Stimulated activated CD8-positive, alpha-beta memory T cell treated with anti-CD3 and anti-CD28 coated beads, Interleukin-12 subunit alpha, Interleukin-12 subunit beta, amount 100 ng/mL, for 24 hours (primary cell): ENCODE results near the gene MLYCD.

Experiments
- DNase-seq: peaks from one replicate; pipeline ENCODE4 v3.0.0-alpha.2; 2020; ENCODE audit errors: extremely low read depth

Gene MLYCD

GRCh38 chr16:83970430-83970815, 71.5 kb downstream of the MLYCD start:
- no peak for DNase-seq

DNA sequence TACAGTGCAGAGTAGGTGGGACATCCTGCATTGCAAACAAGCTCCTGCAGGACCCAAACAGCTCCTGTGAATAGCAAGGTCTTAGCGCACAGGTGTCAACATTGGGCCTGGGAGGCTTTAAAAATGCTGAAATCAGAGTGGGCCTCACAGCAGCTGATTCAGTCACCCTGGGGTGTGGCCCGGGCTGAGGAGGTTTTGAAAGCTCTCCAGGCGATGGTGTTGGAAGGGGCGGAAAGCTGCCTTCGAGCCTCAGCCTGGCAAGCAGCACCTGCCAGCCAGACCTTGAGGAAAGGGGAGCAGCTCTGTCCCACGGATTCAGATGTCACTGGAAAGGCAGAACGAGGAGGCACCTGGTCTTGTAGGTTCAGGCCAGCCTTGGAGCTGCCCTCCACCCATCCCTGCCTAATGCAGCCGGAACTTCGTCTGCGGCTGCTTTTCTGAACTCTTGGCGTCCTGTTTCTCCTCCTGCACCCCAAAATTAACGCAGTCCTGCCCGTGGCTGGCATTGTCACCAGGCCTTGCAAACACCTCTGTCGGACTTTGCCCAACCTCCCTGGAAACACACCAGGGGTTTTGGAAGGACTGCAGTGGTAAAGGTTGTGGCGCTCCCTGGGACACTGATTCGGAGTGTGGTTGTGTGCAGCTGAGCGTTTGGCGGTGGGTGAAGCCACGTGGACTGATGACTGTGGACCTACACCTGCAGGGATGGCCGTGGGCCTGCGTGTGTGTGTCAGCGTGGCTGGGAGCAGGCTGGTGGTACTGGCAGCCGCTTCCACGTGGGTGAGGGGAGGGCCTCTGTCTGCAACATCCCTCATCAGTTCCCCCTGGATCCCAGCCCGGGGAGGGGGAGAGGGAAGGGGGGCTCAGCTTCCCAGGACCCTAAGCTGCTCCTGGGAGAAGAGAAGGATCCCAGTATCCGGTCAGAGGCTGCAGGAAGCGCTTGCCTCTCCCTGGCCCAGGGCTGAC, 72.5 kb downstream of the MLYCD start:
- DNase-seq = no peak

DNA sequence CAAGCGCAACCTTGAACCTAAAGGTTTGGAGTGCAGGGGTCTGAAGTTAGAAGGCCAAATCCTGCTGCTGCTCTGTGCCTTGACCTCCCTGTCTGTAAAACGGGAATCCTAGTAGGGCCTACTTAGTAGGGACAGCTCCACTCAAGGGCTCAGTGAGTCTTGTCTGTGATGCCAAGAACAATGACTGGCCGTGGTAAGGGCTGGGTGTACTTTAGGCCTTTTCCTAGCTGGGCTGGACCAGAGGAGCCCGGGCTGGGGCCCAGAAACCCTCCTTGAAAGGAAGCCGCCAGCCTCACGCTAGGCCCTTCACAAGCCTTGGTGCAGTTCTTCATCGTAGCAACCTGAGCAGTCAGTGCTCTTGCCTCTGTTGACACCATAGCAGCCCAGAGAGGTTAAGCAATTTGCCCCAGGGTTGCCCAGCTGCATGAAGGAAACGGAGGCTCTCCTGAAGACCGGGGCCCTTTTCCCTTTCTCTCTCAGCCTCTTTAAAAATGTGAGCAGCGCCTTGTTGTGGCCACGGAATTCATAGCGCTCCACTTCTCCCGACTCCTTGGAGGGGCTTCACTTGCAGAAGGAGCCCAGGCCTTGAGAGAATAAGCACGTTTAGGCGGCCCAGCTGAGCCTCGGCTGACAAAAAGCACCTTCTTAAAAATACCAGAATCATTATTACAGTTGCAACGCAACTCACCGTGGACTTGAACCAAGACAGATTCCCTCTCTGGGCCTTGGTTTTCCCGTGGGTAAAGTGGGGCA, 73.5 kb downstream of the MLYCD start:
- no peak for DNase-seq

DNA sequence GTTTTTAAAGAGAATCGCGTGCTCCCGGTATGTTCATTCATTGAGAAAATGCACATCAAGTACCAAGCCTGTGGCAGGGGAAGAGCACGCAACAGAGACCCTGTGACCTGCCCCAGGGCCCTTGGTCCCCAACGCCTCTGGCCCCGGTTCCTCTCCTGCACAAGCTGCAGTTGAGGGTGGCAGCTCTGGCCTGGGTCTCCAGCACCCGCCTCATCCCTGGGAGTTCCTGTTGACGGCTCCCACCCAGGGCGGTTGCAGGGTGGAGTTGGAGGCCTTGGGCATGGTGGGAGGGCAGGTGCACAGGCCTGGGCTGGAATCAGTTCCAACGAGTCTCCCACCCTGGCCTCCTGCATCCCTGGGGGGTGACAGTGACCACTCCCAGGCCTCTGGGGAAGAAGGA, 74.2 kb downstream of the MLYCD start:
- no peak for DNase-seq

DNA sequence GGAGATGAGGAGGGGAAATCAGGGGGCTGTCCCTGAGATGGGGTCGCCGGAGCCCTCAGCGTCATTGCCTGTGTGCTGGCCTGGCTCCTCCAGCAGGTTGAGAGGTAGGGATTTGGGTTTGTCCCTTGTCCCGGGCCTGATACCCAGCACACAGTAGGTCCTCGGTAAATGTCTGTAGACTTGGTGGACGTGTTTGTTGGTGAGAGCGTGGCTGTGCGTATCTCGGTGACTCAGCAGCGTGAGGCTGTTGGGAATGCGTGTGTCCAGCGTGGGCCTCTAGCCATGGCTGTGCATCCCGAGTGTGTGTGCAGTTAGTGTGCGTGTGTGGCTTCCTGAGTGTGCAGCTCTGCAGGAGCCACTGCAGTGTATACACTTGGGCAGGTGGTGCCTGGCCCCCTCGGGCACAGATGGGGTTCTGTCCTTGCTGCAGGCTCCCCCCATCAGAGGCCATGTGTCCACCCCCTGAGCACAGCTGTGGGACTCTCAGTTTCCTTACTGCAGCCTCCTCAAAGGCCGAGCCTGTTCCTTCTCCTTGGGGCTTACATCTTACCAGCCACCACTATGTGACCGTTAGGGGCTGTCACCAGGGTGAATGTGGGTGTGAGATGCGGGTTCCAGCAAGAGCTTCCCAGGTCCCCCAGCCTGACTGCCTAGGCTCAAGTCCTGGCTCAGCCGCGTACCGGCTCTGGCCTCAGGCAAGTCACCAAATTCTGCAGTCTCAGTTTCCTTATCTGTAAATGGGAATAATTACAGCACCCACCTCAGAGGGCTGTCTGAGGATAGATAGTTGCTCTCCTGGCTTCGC, 74.9 kb downstream of the MLYCD start:
- no peak for DNase-seq

- DNase-seq = no peak
Measured at GRCh38 chr16:83974475-83974874, 75.6 kb downstream of the MLYCD start.

DNA sequence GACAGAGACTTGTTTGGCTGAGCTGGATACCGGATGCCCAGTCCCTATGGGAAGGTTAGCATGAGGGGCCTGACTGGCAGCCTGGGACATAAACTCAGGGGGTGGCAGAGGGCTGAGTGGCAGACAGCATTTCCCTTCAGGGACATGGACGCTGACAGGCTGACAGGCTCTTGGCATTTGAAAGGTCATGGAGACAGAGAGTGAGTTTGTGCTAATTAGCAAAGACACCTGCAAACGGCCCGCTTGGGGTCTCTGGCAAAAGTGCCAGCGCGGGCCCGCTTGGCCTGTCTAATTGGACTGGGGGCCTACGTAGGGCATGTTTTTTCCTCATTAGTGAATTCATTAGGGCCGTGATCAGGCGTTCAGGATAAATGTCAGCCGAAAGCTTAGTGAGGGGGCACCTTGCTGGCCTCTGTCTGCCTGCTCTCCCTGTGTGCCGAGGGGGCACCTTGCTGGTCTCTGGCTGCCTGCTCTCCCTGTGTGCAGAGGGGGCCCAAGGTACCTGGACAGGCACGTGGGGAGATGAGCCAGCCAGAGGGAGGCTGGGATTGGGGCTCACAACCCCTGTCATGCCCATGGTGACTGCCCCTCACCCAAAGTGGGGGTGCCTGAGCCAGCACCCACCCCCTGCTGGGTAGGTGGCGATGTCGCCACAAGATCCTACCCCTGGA, 76.8 kb downstream of the MLYCD start:
- DNase-seq = no peak
